Tibial nerve (tissue), 4 donors: ENCODE measurements around the gene SERPINA4. TPM values are rescaled to one million over a fixed set of nuclear protein-coding genes. Genes with fewer than 3 reads are reported as not detected.
"Not testable (repeated sequence)": the region's sequence is repeated elsewhere in the genome, so short reads cannot be mapped to it uniquely, and the experiment has no call there.

ENCODE experiments used
- DNase-seq, 2 donors: peaks; one replicate each; pipeline ENCODE4 v3.0.0-alpha.2; 2019; ENCODE audit warnings: low spot score in 2 of 2
- H3K27ac ChIP-seq, 4 donors: fragments of 200-600 bp; sonication (generic) in 3 of 4; one replicate each; pipeline ENCODE4 v1.5.1; 2017 to 2019; ENCODE audit warnings: mild to moderate bottlenecking in 1 of 4
- H3K27me3 ChIP-seq, 2 donors: fragments of 200-600 bp; sonication (generic) in 1 of 2; one replicate each; pipeline versions ENCODE4 v1.5.1 to v1.6.0; 2017 to 2019
- H3K36me3 ChIP-seq, 3 donors: fragments of 200-600 bp; sonication (generic); one replicate each; pipeline ENCODE4 v1.5.1; 2018 to 2019
- H3K4me1 ChIP-seq, 4 donors: fragments of 200-600 bp; sonication (generic) in 3 of 4; one replicate each; pipeline ENCODE4 v1.5.1; 2017 to 2019
- H3K4me3 ChIP-seq, 4 donors: fragments of 200-600 bp; sonication (generic) in 3 of 4; one replicate each; pipeline ENCODE4 v1.5.1; 2017 to 2019; ENCODE audit warnings: mild to moderate bottlenecking in 1 of 4, moderate library complexity in 1 of 4
- H3K9me3 ChIP-seq, 4 donors: fragments of 200-600 bp; sonication (generic) in 3 of 4; one replicate each; pipeline ENCODE4 v1.5.1; 2017 to 2019
- CTCF ChIP-seq, 5 experiments: fragments of 200-600 bp in 3 of 5; fragments of 450-650 bp in 2 of 5; sonication (generic) in 3 of 5; IDR thresholded peaks; one replicate each; pipeline ENCODE4 v1.5.1; 2016 to 2019; ENCODE audit warnings: antibody characterized with exemption in 5 of 5, mild to moderate bottlenecking in 3 of 5, moderate library complexity in 2 of 5
- EP300 ChIP-seq, 2 donors: sonication (generic); formaldehyde crosslinking; IDR thresholded peaks; one replicate each; pipeline ENCODE4 v1.6.1; 2017; ENCODE audit warnings: antibody characterized with exemption in 2 of 2, mild to moderate bottlenecking in 1 of 2
- POLR2A ChIP-seq, 2 donors: fragments of 450-650 bp; IDR thresholded peaks; one replicate each; pipeline ENCODE4 v1.6.1; 2017; ENCODE audit warnings: antibody characterized with exemption in 2 of 2, mild to moderate bottlenecking in 2 of 2, moderate library complexity in 2 of 2
- WGBS, 2 donors: methylation state at CpG; one replicate each; pipeline ENCODE4 v1.1.5; 2018; 5-methylcytosine and 5-hydroxymethylcytosine counted together
- total RNA-seq, 4 donors: library from RNA; depleted of rRNA; stranded (reverse); fragments of >200 nt; gene quantifications; one replicate each; pipeline ENCODE4 v1.1.0, GENCODE V29; 2016

The SERPINA4 gene
- total RNA-seq, 4 donors from 2014 or later = not detected

- H3K36me3 ChIP-seq = no peaks in the 10 kb centered on the region
- WGBS, 2 donors = 77 to 80% methylated on average over 7 of the region's 7 CpGs
- TF ChIP-seq CTCF (IDR thresholded peaks at IDR 0.05) (no peak), EP300 (IDR thresholded peaks at IDR 0.05) (no peak), POLR2A (IDR thresholded peaks at IDR 0.05) (no peak)
- peak overlapping the region in 1 of 4 donors; percentile 73 for H3K27ac ChIP-seq
- DNase-seq = no peak
- H3K27me3 ChIP-seq = no peaks in the 10 kb centered on the region
- H3K4me3 ChIP-seq = no peak overlapping the region
- no peaks in the 10 kb centered on the region for H3K9me3 ChIP-seq
- peaks cover 0 to 18% (median 10%) of the 10 kb centered on the region in 4 donors for H3K4me1 ChIP-seq
Observed at GRCh38 chr14:94572637-94573303, 11.5 kb downstream of the SERPINA4 start.

GRCh38 chr14:94573475-94574277, 12.4 kb downstream of the SERPINA4 start:
- no peak for DNase-seq
- H3K27me3 ChIP-seq = no peaks in the 10 kb centered on the region
- WGBS, 2 donors = 88 to 90% methylated on average over 6 of the region's 6 CpGs
- no peaks in the 10 kb centered on the region for H3K36me3 ChIP-seq
- H3K27ac ChIP-seq = no peak overlapping the region
- TF ChIP-seq POLR2A (IDR thresholded peaks at IDR 0.05) (no peak), CTCF (IDR thresholded peaks at IDR 0.05) (no peak), EP300 (IDR thresholded peaks at IDR 0.05) (no peak)
- H3K4me3 ChIP-seq = no peak overlapping the region
- peaks cover 0 to 18% (median 10%) of the 10 kb centered on the region in 4 donors for H3K4me1 ChIP-seq
- H3K9me3 ChIP-seq = no peaks in the 10 kb centered on the region

- WGBS, 2 donors = 89 to 93% methylated on average over 3 of the region's 3 CpGs
- no peak for DNase-seq
- no peak overlapping the region for H3K4me3 ChIP-seq
Observed at GRCh38 chr14:94574336-94574735, 13.1 kb downstream of the SERPINA4 start.

GRCh38 chr14:94575730-94576585, 14.7 kb downstream of the SERPINA4 start:
- peak in 1 of 2 donors; percentile 37 for TF ChIP-seq EP300 (IDR thresholded peaks at IDR 0.05)
- TF ChIP-seq POLR2A (IDR thresholded peaks at IDR 0.05) = no peak
- peaks cover 0 to 29% (median 18%) of the 10 kb centered on the region in 4 donors for H3K4me1 ChIP-seq
- no peak overlapping the region for H3K27ac ChIP-seq
- H3K36me3 ChIP-seq = no peaks in the 10 kb centered on the region
- WGBS, 2 donors = 73 to 79% methylated on average over 4 to 5 of the region's 5 CpGs
- H3K4me3 ChIP-seq = no peak overlapping the region
- DNase-seq = no peak
- no peaks in the 10 kb centered on the region for H3K27me3 ChIP-seq
- H3K9me3 ChIP-seq = no peaks in the 10 kb centered on the region

More at GRCh38 chr14:94574336-94574735, 13.1 kb downstream of the SERPINA4 start:
- Histone ChIP-seq H3K36me3 (no peaks in the 10 kb centered on the region), H3K4me1 (peaks cover 0 to 18% (median 10%) of the 10 kb centered on the region in 4 donors), H3K27me3 (no peaks in the 10 kb centered on the region), H3K9me3 (no peaks in the 10 kb centered on the region), H3K27ac (no peak overlapping the region)
- no peak for TF ChIP-seq CTCF (IDR thresholded peaks at IDR 0.05)
- TF ChIP-seq POLR2A (IDR thresholded peaks at IDR 0.05) = no peak
- TF ChIP-seq EP300 (IDR thresholded peaks at IDR 0.05) = no peak

- not testable (repeated sequence) for DNase-seq, H3K9me3 ChIP-seq, H3K27ac ChIP-seq, H3K36me3 ChIP-seq, H3K4me3 ChIP-seq, H3K27me3 ChIP-seq
- peaks cover 0 to 29% (median 14%) of the 10 kb centered on the region in 4 donors for H3K4me1 ChIP-seq
Observed at GRCh38 chr14:94577472-94577871, 16.2 kb downstream of the SERPINA4 start.
